GM21360 (cell line): ENCODE data around the gene GREM2.

ENCODE experiments used
- ATAC-seq: cut with Tn5 transposase; IDR thresholded peaks from one replicate; pipeline ENCODE4 v1.9.1; 2021; ENCODE audit warnings: mild to moderate bottlenecking, moderate library complexity; ENCODE audit not compliant: unreplicated experiment

The GREM2 gene

GRCh38 chr1:240562779-240563178 is 49.2 kb downstream of the GREM2 start:
- ATAC-seq: no peak

- no peak for ATAC-seq
Observed at GRCh38 chr1:240562111-240562590, 49.8 kb downstream of the GREM2 start.

- ATAC-seq: no peak
Observed at GRCh38 chr1:240559781-240560180, 52.2 kb downstream of the GREM2 start.

GRCh38 chr1:240555524-240555923 is 56.4 kb downstream of the GREM2 start:
- ATAC-seq: no peak

GRCh38 chr1:240553351-240553750 is 58.6 kb downstream of the GREM2 start:
- ATAC-seq: no peak

- no peak for ATAC-seq
Observed at GRCh38 chr1:240539769-240540414, 72.1 kb downstream of the GREM2 start.

GRCh38 chr1:240538776-240539430 is 73.1 kb downstream of the GREM2 start:
- no peak for ATAC-seq

GRCh38 chr1:240533154-240533780 is 78.7 kb downstream of the GREM2 start:
- no peak for ATAC-seq

- no peak for ATAC-seq
Observed at GRCh38 chr1:240528591-240528990, 83.4 kb downstream of the GREM2 start.

GRCh38 chr1:240527086-240527485 is 84.9 kb downstream of the GREM2 start:
- ATAC-seq: no peak

- no peak for ATAC-seq
Observed at GRCh38 chr1:240526312-240526711, 85.6 kb downstream of the GREM2 start.

- no peak for ATAC-seq
Observed at GRCh38 chr1:240524356-240525069, 87.4 kb downstream of the GREM2 start.

GRCh38 chr1:240522122-240522822 is 89.7 kb downstream of the GREM2 start:
- ATAC-seq: no peak

- ATAC-seq: no peak
Observed at GRCh38 chr1:240517891-240518290, 94.1 kb downstream of the GREM2 start.

GRCh38 chr1:240516069-240516468 is 95.9 kb downstream of the GREM2 start:
- ATAC-seq: no peak

- ATAC-seq: no peak
Observed at GRCh38 chr1:240515505-240515904, 96.5 kb downstream of the GREM2 start.

GRCh38 chr1:240511789-240512188 is 100.2 kb downstream of the GREM2 start:
- ATAC-seq: no peak

- ATAC-seq: no peak
Observed at GRCh38 chr1:240508950-240509349, 103.0 kb downstream of the GREM2 start.

- ATAC-seq: no peak
Observed at GRCh38 chr1:240508201-240508600, 103.8 kb downstream of the GREM2 start.

GRCh38 chr1:240506176-240506575 is 105.8 kb downstream of the GREM2 start:
- ATAC-seq: no peak

GRCh38 chr1:240503558-240503957 is 108.4 kb downstream of the GREM2 start:
- no peak for ATAC-seq
